ENCODE measurements around the gene STAP1. TPM values are rescaled to one million over a fixed set of nuclear protein-coding genes. Genes with fewer than 3 reads are reported as not detected.

The STAP1 gene
- total and polyA plus RNA-seq, 10 of the 15 experiments (the other 5 are each of a cell fraction or from before 2014, with no cell fraction given) = 4.6 to 19.4 (median 9.4) TPM

GRCh38 chr4:67581208-67581857, 22.8 kb downstream of the STAP1 start (continued):
- no peak for TF ChIP-seq FOS (IDR thresholded peaks at IDR 0.05; ENCODE audit: borderline replicate concordance, extremely low read depth, insufficient read length)
- TF ChIP-seq ZBED1 (IDR thresholded peaks at IDR 0.05; ENCODE audit: borderline replicate concordance) = peak; percentile 87; the same call in 1 of the 2 replicates
- TF ChIP-seq NFIC (IDR thresholded peaks at IDR 0.05; ENCODE audit: low read depth, low read length) = peak; percentile 61
- no peak for TF ChIP-seq PAX5 (IDR thresholded peaks at IDR 0.05; ENCODE audit: borderline replicate concordance, low read depth, low read length)
- TF ChIP-seq RBBP5 (conservative IDR thresholded peaks at IDR 0.05) = no peak
- no peak for TF ChIP-seq BRCA1 (IDR thresholded peaks at IDR 0.05; ENCODE audit: low read depth, low read length)
- no peak for TF ChIP-seq GATAD2B (conservative IDR thresholded peaks at IDR 0.05; ENCODE audit: low read depth)
- TF ChIP-seq BACH1 (IDR thresholded peaks at IDR 0.05; ENCODE audit: borderline replicate concordance) = no peak
- TF ChIP-seq, protein P1, sequence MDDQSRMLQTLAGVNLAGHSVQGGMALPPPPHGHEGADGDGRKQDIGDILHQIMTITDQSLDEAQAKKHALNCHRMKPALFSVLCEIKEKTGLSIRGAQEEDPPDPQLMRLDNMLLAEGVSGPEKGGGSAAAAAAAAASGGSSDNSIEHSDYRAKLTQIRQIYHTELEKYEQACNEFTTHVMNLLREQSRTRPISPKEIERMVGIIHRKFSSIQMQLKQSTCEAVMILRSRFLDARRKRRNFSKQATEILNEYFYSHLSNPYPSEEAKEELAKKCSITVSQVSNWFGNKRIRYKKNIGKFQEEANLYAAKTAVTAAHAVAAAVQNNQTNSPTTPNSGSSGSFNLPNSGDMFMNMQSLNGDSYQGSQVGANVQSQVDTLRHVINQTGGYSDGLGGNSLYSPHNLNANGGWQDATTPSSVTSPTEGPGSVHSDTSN (IDR thresholded peaks at IDR 0.05; ENCODE audit: insufficient replicate concordance, low read depth, low read length) = no peak
- TF ChIP-seq RELA (IDR thresholded peaks at IDR 0.05; ENCODE audit: borderline replicate concordance, partially characterized antibody) = peak; percentile 12
- no peak for TF ChIP-seq NBN (IDR thresholded peaks at IDR 0.05)
- TF ChIP-seq HCFC1 (IDR thresholded peaks at IDR 0.05; ENCODE audit: low read length) = no peak
- TF ChIP-seq, protein P2, sequence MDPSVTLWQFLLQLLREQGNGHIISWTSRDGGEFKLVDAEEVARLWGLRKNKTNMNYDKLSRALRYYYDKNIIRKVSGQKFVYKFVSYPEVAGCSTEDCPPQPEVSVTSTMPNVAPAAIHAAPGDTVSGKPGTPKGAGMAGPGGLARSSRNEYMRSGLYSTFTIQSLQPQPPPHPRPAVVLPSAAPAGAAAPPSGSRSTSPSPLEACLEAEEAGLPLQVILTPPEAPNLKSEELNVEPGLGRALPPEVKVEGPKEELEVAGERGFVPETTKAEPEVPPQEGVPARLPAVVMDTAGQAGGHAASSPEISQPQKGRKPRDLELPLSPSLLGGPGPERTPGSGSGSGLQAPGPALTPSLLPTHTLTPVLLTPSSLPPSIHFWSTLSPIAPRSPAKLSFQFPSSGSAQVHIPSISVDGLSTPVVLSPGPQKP (IDR thresholded peaks at IDR 0.05; ENCODE audit: low read depth, low read length) = no peak
- no peak for TF ChIP-seq HDAC2 (IDR thresholded peaks at IDR 0.05)
- no peak; the same call in 1 of the 2 replicates for TF ChIP-seq SPI1 (IDR thresholded peaks at IDR 0.05; ENCODE audit: borderline replicate concordance, insufficient read depth, low read depth, low read length)
- TF ChIP-seq KAT2A (conservative IDR thresholded peaks at IDR 0.05; ENCODE audit: control insufficient read depth, low read depth, low read length) = no peak
- no peak for TF ChIP-seq NFYA (IDR thresholded peaks at IDR 0.05; ENCODE audit: borderline replicate concordance, low read depth, low read length)
- TF ChIP-seq FOXK2 (IDR thresholded peaks at IDR 0.05) = no peak
- TF ChIP-seq, protein P3, sequence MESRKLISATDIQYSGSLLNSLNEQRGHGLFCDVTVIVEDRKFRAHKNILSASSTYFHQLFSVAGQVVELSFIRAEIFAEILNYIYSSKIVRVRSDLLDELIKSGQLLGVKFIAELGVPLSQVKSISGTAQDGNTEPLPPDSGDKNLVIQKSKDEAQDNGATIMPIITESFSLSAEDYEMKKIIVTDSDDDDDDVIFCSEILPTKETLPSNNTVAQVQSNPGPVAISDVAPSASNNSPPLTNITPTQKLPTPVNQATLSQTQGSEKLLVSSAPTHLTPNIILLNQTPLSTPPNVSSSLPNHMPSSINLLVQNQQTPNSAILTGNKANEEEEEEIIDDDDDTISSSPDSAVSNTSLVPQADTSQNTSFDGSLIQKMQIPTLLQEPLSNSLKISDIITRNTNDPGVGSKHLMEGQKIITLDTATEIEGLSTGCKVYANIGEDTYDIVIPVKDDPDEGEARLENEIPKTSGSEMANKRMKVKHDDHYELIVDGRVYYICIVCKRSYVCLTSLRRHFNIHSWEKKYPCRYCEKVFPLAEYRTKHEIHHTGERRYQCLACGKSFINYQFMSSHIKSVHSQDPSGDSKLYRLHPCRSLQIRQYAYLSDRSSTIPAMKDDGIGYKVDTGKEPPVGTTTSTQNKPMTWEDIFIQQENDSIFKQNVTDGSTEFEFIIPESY (IDR thresholded peaks at IDR 0.05) = no peak
- TF ChIP-seq DPF2 (IDR thresholded peaks at IDR 0.05) = peak; percentile 47; the same call in 1 of the 2 replicates
- no peak for TF ChIP-seq ZSCAN29 (IDR thresholded peaks at IDR 0.05)
- TF ChIP-seq KDM1A (IDR thresholded peaks at IDR 0.05; ENCODE audit: borderline replicate concordance) = no peak
- no peak for TF ChIP-seq ZBTB4 (CRISPR knock-in tag; IDR thresholded peaks at IDR 0.05)
- TF ChIP-seq POLR2AphosphoS2 (IDR thresholded peaks at IDR 0.05; ENCODE audit: low read depth, low read length) = no peak

Data from GM12878 (cell line).